Measurements from ENCODE around the gene NTSR1.

The NTSR1 gene

GRCh38 chr20:62796699-62797491 is 88.3 kb downstream of the NTSR1 start:
- no peak for DNase-seq (ENCODE audit: insufficient read length, low spot score)
- TF ChIP-seq CTCF (IDR thresholded peaks at IDR 0.05; ENCODE audit: insufficient read depth, missing control alignments), result no peak
- FAIRE-seq, result no peak

DNA sequence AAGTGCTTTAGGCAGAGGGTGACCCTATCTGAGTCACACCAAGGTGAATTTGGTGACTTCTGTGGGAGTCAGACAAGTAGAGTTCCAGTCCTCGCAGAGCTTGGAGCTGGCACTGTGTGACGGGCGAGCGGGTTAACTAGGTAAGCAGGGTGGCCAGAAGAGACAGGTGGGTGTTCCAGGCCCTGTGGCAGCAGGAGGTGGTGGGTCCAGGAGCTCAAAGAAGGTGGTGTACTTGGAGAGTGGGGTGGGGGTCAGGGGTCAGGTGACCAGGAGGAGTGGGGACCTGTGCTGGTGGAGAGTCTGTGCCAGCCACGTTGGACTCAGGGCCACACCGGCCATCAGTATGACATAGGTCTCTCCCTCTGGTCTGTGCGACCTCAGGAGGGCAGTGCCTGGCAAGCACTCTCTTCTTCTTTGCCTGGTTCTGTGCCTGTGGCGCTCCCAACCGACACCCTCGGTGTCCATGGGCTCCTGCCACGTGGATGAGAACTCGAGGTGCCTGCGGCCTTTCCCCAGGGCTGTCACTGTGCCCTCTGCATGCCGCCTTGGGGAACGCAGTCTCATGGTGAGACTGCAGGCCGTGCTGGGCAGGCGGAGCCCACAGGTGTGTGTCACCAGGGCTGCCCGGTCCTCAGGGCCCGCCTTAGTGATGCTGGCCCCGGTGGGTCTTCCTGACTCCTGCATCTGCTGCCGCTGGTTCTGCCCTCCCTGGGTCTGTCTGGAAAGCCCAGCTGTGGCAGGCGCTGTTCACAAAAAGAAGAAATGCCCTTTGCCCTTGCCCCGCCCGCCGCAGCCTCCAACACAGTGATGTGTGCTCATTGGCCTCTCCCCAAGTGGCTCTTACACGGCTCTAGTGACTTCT is 89.3 kb downstream of the NTSR1 start:
- DNase-seq (ENCODE audit: insufficient read length, low spot score) (no peak), FAIRE-seq (no peak)
- no peak for TF ChIP-seq CTCF (IDR thresholded peaks at IDR 0.05; ENCODE audit: insufficient read depth, missing control alignments)

DNA sequence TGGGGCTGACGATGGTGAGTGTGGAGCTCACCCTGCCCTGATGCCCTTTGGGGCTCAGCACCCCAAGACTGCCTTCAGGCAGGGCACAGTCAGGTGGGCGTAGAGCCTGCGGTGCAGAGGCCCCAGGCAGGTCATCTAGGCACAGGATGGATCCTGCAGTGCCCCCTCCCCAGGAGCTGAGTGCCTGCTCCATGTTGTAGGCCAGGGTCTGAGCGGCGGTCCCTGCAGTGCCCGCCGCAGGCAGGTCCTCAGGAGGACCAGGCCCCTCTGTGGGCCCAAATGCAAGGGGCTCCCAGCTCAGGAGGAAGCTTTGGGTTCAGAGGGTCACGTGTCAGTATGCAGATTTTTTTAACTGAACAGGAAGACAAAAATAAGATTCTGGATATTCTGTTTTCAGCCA is 90.4 kb downstream of the NTSR1 start:
- no peak for DNase-seq (ENCODE audit: insufficient read length, low spot score)
- FAIRE-seq, result no peak
- no peak for TF ChIP-seq CTCF (IDR thresholded peaks at IDR 0.05; ENCODE audit: insufficient read depth, missing control alignments)

- DNase-seq (ENCODE audit: insufficient read length, low spot score), result no peak
- no peak for FAIRE-seq
- no peak for TF ChIP-seq CTCF (IDR thresholded peaks at IDR 0.05; ENCODE audit: insufficient read depth, missing control alignments)
Measured at GRCh38 chr20:62799459-62799858, 90.8 kb downstream of the NTSR1 start.

GRCh38 chr20:62799873-62800272 is 91.2 kb downstream of the NTSR1 start:
- TF ChIP-seq CTCF (IDR thresholded peaks at IDR 0.05; ENCODE audit: insufficient read depth, missing control alignments), result no peak
- no peak for DNase-seq (ENCODE audit: insufficient read length, low spot score)
- FAIRE-seq, result no peak

GRCh38 chr20:62800314-62801259 is 92.0 kb downstream of the NTSR1 start:
- FAIRE-seq (no peak), DNase-seq (ENCODE audit: insufficient read length, low spot score) (no peak)
- TF ChIP-seq CTCF (IDR thresholded peaks at IDR 0.05; ENCODE audit: insufficient read depth, missing control alignments), result no peak

Measured in D721Med (cell line).